Thoracic aorta (tissue), 2 donors: ENCODE data around the gene UVRAG. TPM values are rescaled to one million over a fixed set of nuclear protein-coding genes. Genes with fewer than 3 reads are reported as not detected.
"Not testable (repeated sequence)": the region's sequence is repeated elsewhere in the genome, so short reads cannot be mapped to it uniquely, and the experiment has no call there.

Experiments
- ATAC-seq: fragments of 150-250 bp; one replicate; pipeline ENCODE4 v1.8.0; 2017; ENCODE audit warnings: low read depth; ENCODE audit not compliant: insufficient number of reproducible peaks, low FRiP score
- DNase-seq: peaks from one replicate; pipeline ENCODE4 v3.0.0-alpha.2; 2020; ENCODE audit warnings: low spot score
- H3K27ac ChIP-seq, 2 donors: fragments of 200-600 bp; sonication (generic); 1 replicate in 1 of 2; 2 replicates in 1 of 2; pipeline ENCODE4 v1.5.1; 2016; ENCODE audit warnings: mild to moderate bottlenecking in 2 of 2, moderate library complexity in 2 of 2
- H3K27me3 ChIP-seq: fragments of 200-600 bp; sonication (generic); replicated peaks from 2 replicates; pipeline ENCODE4 v1.6.0; 2016; ENCODE audit warnings: mild to moderate bottlenecking; ENCODE audit not compliant: insufficient read depth
- H3K36me3 ChIP-seq: fragments of 200-600 bp; sonication (generic); one replicate; pipeline ENCODE4 v1.5.1; 2016
- H3K4me1 ChIP-seq, 2 donors: fragments of 200-600 bp; sonication (generic); 1 replicate in 1 of 2; 2 replicates in 1 of 2; pipeline versions ENCODE4 v1.5.1 to v1.6.0; 2016; ENCODE audit warnings: low read depth in 2 of 2, mild to moderate bottlenecking in 1 of 2; ENCODE audit not compliant: control insufficient read depth in 1 of 2
- H3K4me3 ChIP-seq: fragments of 200-600 bp; sonication (generic); 2 replicates; pipeline ENCODE4 v1.5.1; 2016; ENCODE audit warnings: mild to moderate bottlenecking
- H3K9me3 ChIP-seq: fragments of 200-600 bp; sonication (generic); 2 replicates; pipeline ENCODE4 v1.5.1; 2016
- total RNA-seq, 2 donors: library from RNA; depleted of rRNA; stranded (reverse); fragments of >200 nt; gene quantifications; one replicate each; pipeline versions ENCODE4 v1.1.0 to v1.2.3, GENCODE V29; 2016
- TF ChIP-seq, protein P1 (sequence below): fragments of 200-600 bp; sonication (generic); IDR thresholded peaks from one replicate; pipeline ENCODE4 v1.5.1; 2019; ENCODE audit warnings: antibody characterized with exemption

Gene UVRAG
- total RNA-seq, 2 donors from 2014 or later: 20.4 to 27.7 TPM

DNA sequence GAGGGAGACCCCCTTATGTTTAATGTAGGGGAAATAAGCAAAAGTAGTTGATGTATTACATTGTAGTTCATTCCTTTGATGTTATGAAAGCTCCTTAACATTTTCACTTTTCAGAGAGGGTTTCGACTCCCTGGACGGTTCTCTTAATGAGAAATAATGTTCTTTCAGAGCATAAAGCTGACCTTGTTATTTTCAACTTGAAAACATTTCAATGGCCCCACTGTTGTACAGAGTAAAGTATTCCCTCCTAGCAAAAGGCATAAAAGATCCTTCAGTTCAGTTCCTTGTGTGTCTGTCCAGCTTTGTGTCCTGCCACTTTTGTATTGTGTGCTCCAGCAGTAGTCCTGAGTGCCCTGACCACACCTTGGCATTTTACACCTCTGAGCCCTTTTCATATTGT is 63.9 kb downstream of the UVRAG start:
- ATAC-seq (no peak), DNase-seq (no peak)
- Histone ChIP-seq H3K9me3 (no peaks in the 10 kb centered on the region), H3K4me3 (no peak overlapping the region), H3K27me3 (no peaks in the 10 kb centered on the region), H3K36me3 (no peaks in the 10 kb centered on the region), H3K4me1 (no peaks in the 10 kb centered on the region), H3K27ac (no peak overlapping the region)
- TF ChIP-seq, protein P1, sequence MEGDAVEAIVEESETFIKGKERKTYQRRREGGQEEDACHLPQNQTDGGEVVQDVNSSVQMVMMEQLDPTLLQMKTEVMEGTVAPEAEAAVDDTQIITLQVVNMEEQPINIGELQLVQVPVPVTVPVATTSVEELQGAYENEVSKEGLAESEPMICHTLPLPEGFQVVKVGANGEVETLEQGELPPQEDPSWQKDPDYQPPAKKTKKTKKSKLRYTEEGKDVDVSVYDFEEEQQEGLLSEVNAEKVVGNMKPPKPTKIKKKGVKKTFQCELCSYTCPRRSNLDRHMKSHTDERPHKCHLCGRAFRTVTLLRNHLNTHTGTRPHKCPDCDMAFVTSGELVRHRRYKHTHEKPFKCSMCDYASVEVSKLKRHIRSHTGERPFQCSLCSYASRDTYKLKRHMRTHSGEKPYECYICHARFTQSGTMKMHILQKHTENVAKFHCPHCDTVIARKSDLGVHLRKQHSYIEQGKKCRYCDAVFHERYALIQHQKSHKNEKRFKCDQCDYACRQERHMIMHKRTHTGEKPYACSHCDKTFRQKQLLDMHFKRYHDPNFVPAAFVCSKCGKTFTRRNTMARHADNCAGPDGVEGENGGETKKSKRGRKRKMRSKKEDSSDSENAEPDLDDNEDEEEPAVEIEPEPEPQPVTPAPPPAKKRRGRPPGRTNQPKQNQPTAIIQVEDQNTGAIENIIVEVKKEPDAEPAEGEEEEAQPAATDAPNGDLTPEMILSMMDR: no peak

DNA sequence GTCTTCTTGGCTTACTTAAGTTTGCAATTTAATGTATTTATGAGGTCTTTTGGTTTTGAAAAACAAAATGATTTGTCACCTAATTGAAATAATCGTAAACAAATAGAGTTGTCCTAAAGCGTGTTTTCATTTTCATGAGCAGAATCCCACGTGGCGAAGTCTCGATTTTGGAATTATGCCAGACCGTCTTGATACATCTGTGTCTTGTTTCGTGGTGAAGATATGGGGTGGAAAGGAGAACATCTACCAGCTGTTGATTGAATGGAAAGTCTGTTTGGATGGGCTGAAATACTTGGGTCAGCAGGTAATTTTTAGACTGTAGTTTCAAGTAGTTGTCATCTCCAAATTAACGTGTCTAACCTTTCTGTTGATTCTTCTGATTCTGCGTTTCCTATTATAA is 64.7 kb downstream of the UVRAG start:
- no peaks in the 10 kb centered on the region for H3K27me3 ChIP-seq
- H3K4me1 ChIP-seq: no peaks in the 10 kb centered on the region
- no peaks in the 10 kb centered on the region for H3K9me3 ChIP-seq
- no peak for DNase-seq
- H3K27ac ChIP-seq: no peak overlapping the region
- H3K4me3 ChIP-seq: no peak overlapping the region
- ATAC-seq: no peak
- TF ChIP-seq, protein P1: no peak
- H3K36me3 ChIP-seq: no peaks in the 10 kb centered on the region

DNA sequence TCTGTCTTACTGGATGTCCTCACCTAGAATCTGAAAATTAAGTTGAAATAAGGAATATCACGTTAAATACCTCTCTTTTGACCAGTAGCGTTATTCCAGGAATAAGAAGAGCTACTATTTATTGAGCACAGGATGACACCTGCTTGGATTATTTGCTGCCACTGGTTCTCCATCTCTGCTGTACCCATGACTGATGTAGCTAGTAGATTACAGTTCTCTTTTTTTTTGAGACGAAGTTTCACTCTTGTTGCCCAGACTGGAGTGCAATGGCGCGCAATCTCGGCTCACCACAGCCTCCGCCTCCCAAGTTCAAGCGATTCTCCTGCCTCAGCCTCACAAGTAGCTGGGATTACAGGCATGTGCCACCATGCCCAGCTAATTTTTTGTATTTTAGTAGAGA is 65.3 kb downstream of the UVRAG start:
- not testable (repeated sequence) for H3K36me3 ChIP-seq, H3K9me3 ChIP-seq, H3K27me3 ChIP-seq, H3K27ac ChIP-seq, H3K4me3 ChIP-seq, ATAC-seq, DNase-seq, H3K4me1 ChIP-seq

DNA sequence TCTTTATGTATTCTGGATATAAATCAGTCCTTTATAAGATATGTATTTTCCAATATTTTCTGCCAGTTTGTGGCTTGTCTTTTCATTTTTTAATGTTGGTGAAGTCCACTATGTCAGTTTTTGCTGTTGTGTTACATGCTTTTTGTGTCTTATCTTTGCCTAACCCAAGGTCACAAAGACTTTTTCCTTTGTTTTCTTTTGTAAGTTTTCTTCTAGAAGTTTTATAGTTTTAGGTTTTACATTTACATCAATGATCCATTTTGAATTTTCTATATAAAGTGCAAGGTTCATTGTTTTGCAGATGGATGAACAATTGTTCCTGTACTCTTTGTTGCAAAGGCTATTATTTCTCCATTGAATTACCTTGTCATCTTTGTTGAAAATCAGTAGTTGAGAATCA is 69.3 kb downstream of the UVRAG start:
- Histone ChIP-seq H3K4me3 (no peak overlapping the region), H3K27ac (no peak overlapping the region), H3K36me3 (no peaks in the 10 kb centered on the region), H3K9me3 (no peaks in the 10 kb centered on the region), H3K4me1 (no peaks in the 10 kb centered on the region), H3K27me3 (no peaks in the 10 kb centered on the region)
- TF ChIP-seq, protein P1: no peak
- DNase-seq: no peak
- no peak for ATAC-seq

DNA sequence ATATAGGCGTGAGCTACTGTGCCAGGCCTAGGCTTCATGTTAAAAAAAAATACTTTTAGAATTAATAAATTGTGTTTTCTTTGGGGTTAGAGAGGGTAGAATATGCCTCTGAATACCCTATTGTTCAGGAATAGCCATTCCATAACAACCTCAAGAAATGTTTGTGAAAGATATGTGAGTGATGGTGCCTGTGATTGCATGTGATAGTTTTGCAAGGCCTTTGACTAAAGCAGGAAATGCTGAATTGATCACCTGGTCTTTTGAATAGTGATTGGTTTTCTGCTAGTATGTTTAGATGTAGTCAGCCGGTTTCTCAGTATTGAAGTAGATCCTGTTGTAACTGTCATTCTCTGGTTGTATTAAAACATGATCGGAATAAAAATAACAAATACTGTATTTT is 73.4 kb downstream of the UVRAG start:
- no peak overlapping the region for H3K4me3 ChIP-seq
- no peaks in the 10 kb centered on the region for H3K9me3 ChIP-seq
- DNase-seq (no peak), ATAC-seq (no peak)
- H3K27ac ChIP-seq: no peak overlapping the region
- TF ChIP-seq, protein P1: no peak
- H3K27me3 ChIP-seq: no peaks in the 10 kb centered on the region
- H3K4me1 ChIP-seq: no peaks in the 10 kb centered on the region
- H3K36me3 ChIP-seq: peaks cover 6% of the 10 kb centered on the region

DNA sequence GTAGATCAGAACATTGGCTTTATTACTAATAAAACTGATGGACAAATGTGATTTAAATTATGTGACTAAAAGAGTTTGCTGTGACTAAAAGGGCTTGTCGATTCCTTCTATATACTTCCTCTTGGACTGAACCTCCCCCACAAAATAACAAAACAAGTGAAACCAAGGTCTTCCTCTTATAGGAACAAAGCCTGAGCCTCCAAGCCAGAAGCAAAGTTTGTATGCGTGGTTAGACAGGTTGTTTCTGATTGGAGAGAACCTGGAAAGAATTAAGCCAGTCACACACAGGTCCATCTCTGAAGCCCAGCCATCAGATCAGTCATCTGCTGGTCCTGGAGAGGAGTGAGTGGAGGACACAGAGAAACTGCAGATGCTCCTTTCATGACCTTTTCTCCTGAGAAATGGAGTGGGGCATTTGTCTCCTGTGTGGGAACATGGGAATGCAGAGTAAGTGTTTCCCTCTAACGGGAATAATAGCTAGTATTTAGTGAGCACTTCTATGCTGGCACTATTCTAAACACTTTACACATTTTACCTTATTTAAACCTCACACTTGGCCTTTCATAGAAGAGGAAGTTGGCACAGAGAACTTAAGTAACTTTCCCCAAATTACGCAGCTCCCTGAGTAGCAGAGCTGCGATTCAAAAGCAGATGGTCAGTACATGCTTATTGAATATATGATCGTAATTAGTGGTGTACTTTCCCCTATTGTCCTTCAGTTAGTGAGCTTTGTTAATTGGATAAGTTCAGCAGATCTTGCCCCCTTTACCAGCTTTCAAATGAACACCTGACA is 77.1 kb downstream of the UVRAG start:
- H3K4me1 ChIP-seq: no peaks in the 10 kb centered on the region
- TF ChIP-seq, protein P1: no peak
- H3K4me3 ChIP-seq: no peak overlapping the region
- H3K27ac ChIP-seq: no peak overlapping the region
- H3K27me3 ChIP-seq: no peaks in the 10 kb centered on the region
- ATAC-seq: no peak
- DNase-seq: no peak
- no peaks in the 10 kb centered on the region for H3K9me3 ChIP-seq
- peaks cover 6% of the 10 kb centered on the region for H3K36me3 ChIP-seq
